H1 (cell line): ENCODE results near the gene CLN6.

Experiments used
- BCL11A ChIP-seq, 2 experiments: IDR thresholded peaks; one replicate each; pipeline ENCODE4 v1.6.1; 2011; ENCODE audit warnings: low read depth in 2 of 2, low read length in 2 of 2, mild to moderate bottlenecking in 2 of 2
- CBX5 ChIP-seq: fragments of 300-800, 300-1000 bp; sonication (generic); IDR thresholded peaks from 2 replicates; pipeline ENCODE4 v1.7.1; 2016; ENCODE audit warnings: antibody characterized with exemption, low read length, low read depth
- CEBPB ChIP-seq: IDR thresholded peaks from 2 replicates; pipeline ENCODE4 v1.6.1; 2012; ENCODE audit warnings: low read depth, low read length
- CHD2 ChIP-seq: IDR thresholded peaks from 2 replicates; pipeline ENCODE4 v1.6.1; 2012; ENCODE audit warnings: low read length, improper control_type of control experiment
- NRF1 ChIP-seq: IDR thresholded peaks from 2 replicates; pipeline ENCODE4 v1.6.1; 2011; ENCODE audit warnings: mild to moderate bottlenecking, low read depth, low read length, improper control_type of control experiment
- RAD21 ChIP-seq, 2 experiments: IDR thresholded peaks in 1 of 2; conservative IDR thresholded peaks in 1 of 2; 2 replicates each; pipeline ENCODE4 v1.6.1; 2011; ENCODE audit warnings: low read depth in 2 of 2, low read length in 2 of 2, improper control_type of control experiment in 1 of 2, inconsistent platforms in 1 of 2, mild to moderate bottlenecking in 1 of 2, moderate library complexity in 1 of 2
- RFX5 ChIP-seq: IDR thresholded peaks from 2 replicates; pipeline ENCODE4 v1.6.1; 2011; ENCODE audit warnings: low read depth, low read length, improper control_type of control experiment, borderline replicate concordance
- SIN3A ChIP-seq, 2 experiments: IDR thresholded peaks in 1 of 2; conservative IDR thresholded peaks in 1 of 2; 2 replicates each; pipeline ENCODE4 v1.6.1; 2011 to 2012; ENCODE audit warnings: low read length in 2 of 2, improper control_type of control experiment in 1 of 2, low read depth in 1 of 2, mild to moderate bottlenecking in 1 of 2
- TAF1 ChIP-seq: IDR thresholded peaks from 2 replicates; pipeline ENCODE4 v1.6.1; 2011; ENCODE audit warnings: mild to moderate bottlenecking, low read depth, low read length
- ZNF274 ChIP-seq: IDR thresholded peaks from 2 replicates; pipeline ENCODE4 v1.7.0; 2012; ENCODE audit warnings: low read length, borderline replicate concordance; ENCODE audit errors: extremely low read depth
- TF ChIP-seq, protein P1 (sequence below), 3 experiments: IDR thresholded peaks; 1 replicate in 2 of 3; 2 replicates in 1 of 3; pipeline versions ENCODE4 v1.5.1 to v1.6.1; 2011; ENCODE audit warnings: low read length in 3 of 3, mild to moderate bottlenecking in 3 of 3, inconsistent platforms in 2 of 3, low read depth in 1 of 3, moderate library complexity in 1 of 3; ENCODE audit not compliant: insufficient read depth in 1 of 3; ENCODE audit errors: control extremely low read depth in 1 of 3

DNA sequence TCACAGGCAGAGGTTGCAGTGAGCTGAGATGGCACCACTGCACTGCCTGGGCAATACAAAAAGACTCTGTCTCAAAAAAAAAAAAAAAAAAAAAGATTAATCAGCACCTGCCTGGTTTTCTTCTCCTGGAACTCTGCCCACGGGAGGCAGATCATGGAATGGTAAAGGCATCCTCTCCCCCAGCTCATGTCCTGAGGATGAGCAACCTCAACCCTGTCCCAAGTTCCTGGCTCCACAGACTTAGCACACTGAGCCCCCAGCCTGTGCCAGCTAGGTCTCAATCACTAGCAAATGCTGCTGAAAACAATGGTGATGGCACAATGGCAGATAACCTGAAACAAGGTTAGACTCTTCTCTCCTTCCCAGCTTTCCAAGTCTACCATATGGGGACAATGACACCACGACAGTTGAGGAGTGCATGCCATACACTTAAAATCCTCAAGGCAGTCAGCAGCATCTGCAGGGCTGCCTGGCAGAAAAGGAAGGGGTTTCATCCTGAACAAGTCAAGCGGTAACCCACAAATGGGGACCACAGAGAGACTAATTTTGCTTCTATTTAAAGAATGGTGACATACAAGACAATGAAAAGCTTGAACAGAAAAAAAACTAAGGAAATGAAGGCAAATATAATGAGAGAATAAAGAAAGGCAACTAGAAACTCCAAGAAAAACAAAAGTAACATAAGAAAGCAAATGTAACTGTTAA, 4.8 kb downstream of the CLN6 start:
- no peak for TF ChIP-seq RFX5
- TF ChIP-seq RAD21 (IDR thresholded peaks at IDR 0.05 in 1 of 2, conservative IDR thresholded peaks at IDR 0.05 in 1 of 2; ENCODE audit: low read depth in 2 of 2, low read length in 2 of 2), result no peak
- TF ChIP-seq BCL11A (IDR thresholded peaks at IDR 0.05; ENCODE audit: low read depth in 2 of 2, low read length in 2 of 2), result no peak
- no peak for TF ChIP-seq CBX5
- TF ChIP-seq TAF1, result no peak
- no peak for TF ChIP-seq CHD2
- TF ChIP-seq, protein P1, sequence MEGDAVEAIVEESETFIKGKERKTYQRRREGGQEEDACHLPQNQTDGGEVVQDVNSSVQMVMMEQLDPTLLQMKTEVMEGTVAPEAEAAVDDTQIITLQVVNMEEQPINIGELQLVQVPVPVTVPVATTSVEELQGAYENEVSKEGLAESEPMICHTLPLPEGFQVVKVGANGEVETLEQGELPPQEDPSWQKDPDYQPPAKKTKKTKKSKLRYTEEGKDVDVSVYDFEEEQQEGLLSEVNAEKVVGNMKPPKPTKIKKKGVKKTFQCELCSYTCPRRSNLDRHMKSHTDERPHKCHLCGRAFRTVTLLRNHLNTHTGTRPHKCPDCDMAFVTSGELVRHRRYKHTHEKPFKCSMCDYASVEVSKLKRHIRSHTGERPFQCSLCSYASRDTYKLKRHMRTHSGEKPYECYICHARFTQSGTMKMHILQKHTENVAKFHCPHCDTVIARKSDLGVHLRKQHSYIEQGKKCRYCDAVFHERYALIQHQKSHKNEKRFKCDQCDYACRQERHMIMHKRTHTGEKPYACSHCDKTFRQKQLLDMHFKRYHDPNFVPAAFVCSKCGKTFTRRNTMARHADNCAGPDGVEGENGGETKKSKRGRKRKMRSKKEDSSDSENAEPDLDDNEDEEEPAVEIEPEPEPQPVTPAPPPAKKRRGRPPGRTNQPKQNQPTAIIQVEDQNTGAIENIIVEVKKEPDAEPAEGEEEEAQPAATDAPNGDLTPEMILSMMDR (IDR thresholded peaks at IDR 0.05; ENCODE audit: control extremely low read depth in 1 of 3, insufficient read depth in 1 of 3, low read depth in 1 of 3, low read length in 3 of 3), result no peak
- TF ChIP-seq CEBPB, result no peak
- TF ChIP-seq ZNF274, result no peak
- TF ChIP-seq NRF1, result no peak
- TF ChIP-seq SIN3A (conservative IDR thresholded peaks at IDR 0.05 in 1 of 2, IDR thresholded peaks at IDR 0.05 in 1 of 2; ENCODE audit: low read depth in 1 of 2, low read length in 2 of 2), result no peak
